COR-L47 (cell line): ENCODE results near the gene ASTN2.

ENCODE experiments used
- DNase-seq: peaks from one replicate; lab custom pipeline; 2025; lab: John Stamatoyannopoulos, UW

ASTN2 gene

GRCh38 chr9:116387934-116388698, 1026.7 kb downstream of the ASTN2 start:
- DNase-seq, result no peak

GRCh38 chr9:116383936-116384335, 1030.9 kb downstream of the ASTN2 start:
- DNase-seq, result no peak

- DNase-seq, result no peak
These were observed 1031.7 kb downstream of the ASTN2 start for GRCh38 chr9:116383133-116383532.

GRCh38 chr9:116382053-116382452, 1032.8 kb downstream of the ASTN2 start:
- DNase-seq, result no peak

- DNase-seq, result no peak
These were observed 1033.5 kb downstream of the ASTN2 start for GRCh38 chr9:116381350-116381749.

GRCh38 chr9:116380496-116380995, 1034.3 kb downstream of the ASTN2 start:
- DNase-seq, result no peak

GRCh38 chr9:116379821-116380220, 1035.0 kb downstream of the ASTN2 start:
- no peak for DNase-seq

- no peak for DNase-seq
These were observed 1036.0 kb downstream of the ASTN2 start for GRCh38 chr9:116378873-116379272.

GRCh38 chr9:116377179-116377798, 1037.6 kb downstream of the ASTN2 start:
- DNase-seq, result no peak
